Esophagus squamous epithelium (tissue), 4 donors: Measurements from ENCODE around the gene FAM24A.

Source experiments
- CTCF ChIP-seq, 6 experiments: fragments of 450-650 bp in 4 of 6; fragments of 200-600 bp in 2 of 6; sonication (generic) in 2 of 6; IDR thresholded peaks; one replicate each; pipeline ENCODE4 v1.5.1; 2016 to 2019; ENCODE audit warnings: antibody characterized with exemption in 6 of 6, mild to moderate bottlenecking in 4 of 6, moderate library complexity in 4 of 6
- POLR2A ChIP-seq, 4 donors: fragments of 450-650 bp; IDR thresholded peaks; one replicate each; pipeline ENCODE4 v1.6.1; 2017; ENCODE audit warnings: antibody characterized with exemption in 4 of 4, mild to moderate bottlenecking in 4 of 4, moderate library complexity in 3 of 4

- no peak for TF ChIP-seq CTCF (IDR thresholded peaks at IDR 0.05)
- no peak for TF ChIP-seq POLR2A (IDR thresholded peaks at IDR 0.05)
Observed at GRCh38 chr10:122894261-122894944, 16.0 kb upstream of the FAM24A start.
